ENCODE results near the gene MED16. TPM values are rescaled to one million over a fixed set of nuclear protein-coding genes. Genes with fewer than 3 reads are reported as not detected.
A peak's percentile ranks its signal among the peaks of the same experiment; 100 is the strongest.

MED16 gene
- total RNA-seq, 1 experiment from 2014 or later, result 25.9 TPM

DNA sequence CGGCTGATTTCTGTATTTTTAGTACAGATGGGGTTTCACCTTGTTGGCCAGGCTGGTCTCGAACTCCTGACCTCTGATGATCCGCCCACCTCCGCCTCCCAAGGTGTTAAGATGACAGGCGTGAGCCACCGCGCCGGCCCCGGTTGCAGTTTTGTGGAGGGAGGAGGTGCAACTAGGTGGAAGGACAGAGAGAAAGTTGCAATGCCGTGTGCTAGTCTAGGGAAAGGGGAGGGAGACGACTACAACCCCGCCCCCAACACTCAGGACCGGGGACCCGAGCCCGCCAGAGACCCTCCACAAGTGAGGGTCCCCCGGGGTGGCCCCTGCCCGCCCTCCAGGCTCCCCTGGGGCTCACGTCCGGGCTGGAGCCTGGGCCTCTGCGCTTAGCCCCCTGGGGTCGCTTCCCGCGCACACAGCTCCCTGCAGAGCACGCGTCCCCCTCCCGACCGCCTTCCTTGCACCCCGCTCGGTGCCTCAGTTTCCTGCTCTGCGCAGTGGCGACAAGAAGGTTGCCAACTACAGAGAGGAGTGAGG is 31.6 kb upstream of the MED16 start:
- ChIA-PET POLR2A (ENCODE audit: unreplicated experiment) (no interaction called here), CTCF (interaction anchor here (0.5 kb wide), 1 partner anchor 46 kb away, joined by 4 read pairs; no protein-coding TSS in a partner anchor)
- peak overlapping the region; percentile 81 for H3K4me3 ChIP-seq (ENCODE audit: low read length)
- H2AFZ ChIP-seq (ENCODE audit: low read length), result peak overlapping the region; percentile 86
- H3K9ac ChIP-seq (ENCODE audit: low read length), result peak overlapping the region; percentile 51
- ATAC-seq, result no peak
- TF ChIP-seq, protein P1, sequence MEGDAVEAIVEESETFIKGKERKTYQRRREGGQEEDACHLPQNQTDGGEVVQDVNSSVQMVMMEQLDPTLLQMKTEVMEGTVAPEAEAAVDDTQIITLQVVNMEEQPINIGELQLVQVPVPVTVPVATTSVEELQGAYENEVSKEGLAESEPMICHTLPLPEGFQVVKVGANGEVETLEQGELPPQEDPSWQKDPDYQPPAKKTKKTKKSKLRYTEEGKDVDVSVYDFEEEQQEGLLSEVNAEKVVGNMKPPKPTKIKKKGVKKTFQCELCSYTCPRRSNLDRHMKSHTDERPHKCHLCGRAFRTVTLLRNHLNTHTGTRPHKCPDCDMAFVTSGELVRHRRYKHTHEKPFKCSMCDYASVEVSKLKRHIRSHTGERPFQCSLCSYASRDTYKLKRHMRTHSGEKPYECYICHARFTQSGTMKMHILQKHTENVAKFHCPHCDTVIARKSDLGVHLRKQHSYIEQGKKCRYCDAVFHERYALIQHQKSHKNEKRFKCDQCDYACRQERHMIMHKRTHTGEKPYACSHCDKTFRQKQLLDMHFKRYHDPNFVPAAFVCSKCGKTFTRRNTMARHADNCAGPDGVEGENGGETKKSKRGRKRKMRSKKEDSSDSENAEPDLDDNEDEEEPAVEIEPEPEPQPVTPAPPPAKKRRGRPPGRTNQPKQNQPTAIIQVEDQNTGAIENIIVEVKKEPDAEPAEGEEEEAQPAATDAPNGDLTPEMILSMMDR (conservative IDR thresholded peaks at IDR 0.05; ENCODE audit: low read depth, low read length), result no peak
- TF ChIP-seq EZH2 (IDR thresholded peaks at IDR 0.05; ENCODE audit: low read length, unreplicated experiment) (no peak), EZH2phosphoT487 (IDR thresholded peaks at IDR 0.05; ENCODE audit: borderline replicate concordance, low read length) (no peak)
- H3K4me2 ChIP-seq (ENCODE audit: low read length), result peak overlapping the region; percentile 95
- no peaks in the 10 kb centered on the region for H3F3A ChIP-seq (ENCODE audit: low read length, unreplicated experiment)
- no peaks in the 10 kb centered on the region for H3K9me3 ChIP-seq (ENCODE audit: low read length)
- intact Hi-C loops (cut with micrococcal nuclease), result loop anchor here (1.0 kb wide), 1 partner anchor 58 kb away; no protein-coding TSS in a partner anchor
- 0 out of 2 replicates have a peak overlapping the region, but pooled peaks have one; percentile 39 for H3K27ac ChIP-seq (ENCODE audit: low read length)
- H3K4me1 ChIP-seq (ENCODE audit: insufficient read depth, low read length), result no peaks in the 10 kb centered on the region; the same call in 1 of the 2 replicates
- no TSS peak for BruUV-seq (replicated peaks)
- H3K79me2 ChIP-seq (ENCODE audit: low read length), result 0 out of 2 replicates have a peak, but pooled peaks cover 3% of the 10 kb centered on the region
- no peaks in the 10 kb centered on the region for H3K27me3 ChIP-seq (ENCODE audit: low read length)
- no peaks in the 10 kb centered on the region for H3K36me3 ChIP-seq (ENCODE audit: low read depth, low read length)
- DNase-seq, result peak; percentile 14
- no peaks in the 10 kb centered on the region for H3K9me2 ChIP-seq (replicated peaks; ENCODE audit: low read length)
- no peaks in the 10 kb centered on the region for H4K20me1 ChIP-seq (ENCODE audit: low read length)

GRCh38 chr19:920051-920864 is 27.3 kb upstream of the MED16 start:
- Histone ChIP-seq H3K27ac (ENCODE audit: low read length) (no peak overlapping the region), H4K20me1 (ENCODE audit: low read length) (no peaks in the 10 kb centered on the region), H3K4me3 (ENCODE audit: low read length) (peak overlapping the region; percentile 61), H2AFZ (ENCODE audit: low read length) (peak overlapping the region; percentile 63), H3K27me3 (ENCODE audit: low read length) (peaks cover 7% of the 10 kb centered on the region; the same call in 1 of the 2 replicates), H3K36me3 (ENCODE audit: low read depth, low read length) (no peaks in the 10 kb centered on the region), H3K4me1 (ENCODE audit: insufficient read depth, low read length) (peaks cover 4% of the 10 kb centered on the region; the same call in 1 of the 2 replicates), H3K9me2 (replicated peaks; ENCODE audit: low read length) (no peaks in the 10 kb centered on the region), H3K79me2 (ENCODE audit: low read length) (no peaks in the 10 kb centered on the region), H3K4me2 (ENCODE audit: low read length) (peak overlapping the region; percentile 70), H3K9me3 (ENCODE audit: low read length) (no peaks in the 10 kb centered on the region), H3F3A (ENCODE audit: low read length, unreplicated experiment) (no peaks in the 10 kb centered on the region), H3K9ac (ENCODE audit: low read length) (no peak overlapping the region)
- ChIA-PET CTCF (no interaction called here), POLR2A (ENCODE audit: unreplicated experiment) (no interaction called here)
- DNase-seq (peak; percentile 38), ATAC-seq (peak; percentile 31)
- TF ChIP-seq EZH2phosphoT487 (IDR thresholded peaks at IDR 0.05; ENCODE audit: borderline replicate concordance, low read length) (no peak), EZH2 (IDR thresholded peaks at IDR 0.05; ENCODE audit: low read length, unreplicated experiment) (no peak)
- TF ChIP-seq, protein P1 (conservative IDR thresholded peaks at IDR 0.05; ENCODE audit: low read depth, low read length), result no peak
- intact Hi-C loops (cut with micrococcal nuclease), result no loop called here
- no TSS peak for BruUV-seq (replicated peaks)
